K562 (cell line): ENCODE measurements around the gene SMARCA4. TPM values are rescaled to one million over a fixed set of nuclear protein-coding genes. Genes with fewer than 3 reads are reported as not detected.
A peak's percentile ranks its signal among the peaks of the same experiment; 100 is the strongest.

ENCODE experiments used
- BACH1 ChIP-seq: fragments of 200-800 bp; sonication (Bioruptor generic); IDR thresholded peaks from 2 replicates; pipeline ENCODE4 v1.6.1; 2016; ENCODE audit warnings: missing genetic modification characterization, missing compliant biosample characterization
- DMBX1 ChIP-seq: fragments of 250-450 bp; sonication (Bioruptor Pico); IDR thresholded peaks from 2 replicates; pipeline ENCODE4 v1.8.0; 2022; ENCODE audit warnings: inconsistent platforms, mild to moderate bottlenecking, moderate library complexity, borderline replicate concordance
- JUND ChIP-seq, 2 experiments: IDR thresholded peaks; 2 replicates in 1 of 2; 3 replicates in 1 of 2; pipeline ENCODE4 v1.6.1; 2011; ENCODE audit warnings: borderline replicate concordance in 2 of 2, low read depth in 2 of 2, low read length in 2 of 2, improper control_type of control experiment in 1 of 2, missing biosample characterization in 1 of 2, missing genetic modification characterization in 1 of 2, missing genetic modification reagents in 1 of 2
- MCM5 ChIP-seq: fragments of 450-650 bp; IDR thresholded peaks from 2 replicates; pipeline ENCODE4 v1.6.1; 2016; ENCODE audit warnings: low read depth
- MTA3 ChIP-seq: fragments of 450-650 bp; formaldehyde crosslinking; IDR thresholded peaks from 2 replicates; pipeline ENCODE4 v1.6.1; 2017; ENCODE audit warnings: mild to moderate bottlenecking, borderline replicate concordance
- NR2C2 ChIP-seq, 2 experiments: fragments of 200-800 bp in 1 of 2; sonication (Bioruptor generic) in 1 of 2; sonication (generic) in 1 of 2; formaldehyde crosslinking in 1 of 2; IDR thresholded peaks; 2 replicates each; pipeline versions ENCODE4 v1.6.1 to v1.8.0; 2016 to 2022; ENCODE audit warnings: mild to moderate bottlenecking in 1 of 2, missing compliant biosample characterization in 1 of 2, missing genetic modification characterization in 1 of 2, missing genetic modification reagents in 1 of 2
- RBM17 ChIP-seq: fragments of 200-400 bp; formaldehyde crosslinking; IDR thresholded peaks from 2 replicates; pipeline ENCODE4 v1.6.1; 2017; ENCODE audit warnings: low read depth, mild to moderate bottlenecking, low read length, borderline replicate concordance
- SRSF9 ChIP-seq: fragments of 200-400 bp; formaldehyde crosslinking; IDR thresholded peaks from 2 replicates; pipeline ENCODE4 v1.6.1; 2017; ENCODE audit warnings: low read depth, low read length, borderline replicate concordance
- SUPT5H ChIP-seq: fragments of 450-650 bp; IDR thresholded peaks from 2 replicates; pipeline ENCODE4 v1.6.1; 2016
- TEAD4 ChIP-seq, 2 experiments: sonication (generic) in 1 of 2; formaldehyde crosslinking in 1 of 2; IDR thresholded peaks; 2 replicates each; pipeline versions ENCODE4 v1.6.1 to v1.8.0; 2012 to 2022; ENCODE audit warnings: borderline replicate concordance in 1 of 2, inconsistent platforms in 1 of 2, low read length in 1 of 2, mild to moderate bottlenecking in 1 of 2, missing genetic modification reagents in 1 of 2
- ZBTB11 ChIP-seq, 3 experiments: fragments of 200-800 bp in 1 of 3; fragments of 250-450 bp in 1 of 3; fragments of 450-650 bp in 1 of 3; sonication (Bioruptor Pico) in 1 of 3; sonication (Bioruptor generic) in 1 of 3; formaldehyde crosslinking in 1 of 3; IDR thresholded peaks; 2 replicates each; pipeline versions ENCODE4 v1.6.1 to v1.8.0; 2016 to 2022; ENCODE audit warnings: mild to moderate bottlenecking in 2 of 3, missing genetic modification characterization in 2 of 3, missing compliant biosample characterization in 1 of 3, moderate library complexity in 1 of 3
- polyA plus RNA-seq, 8 experiments: library from polyadenylated mRNA; depleted of rRNA in 4 of 8; stranded (reverse) in 5 of 8; unstranded in 3 of 8; fragments of >200 nt; fragmentation: Nextera tagmentation in 2 of 8; fragmentation: Illumina TruSeq in 1 of 8; extraction: Ambion mirVana in 2 of 8; extraction: Trizol in 1 of 8; gene quantifications; 2 replicates each; pipeline versions ENCODE4 v1.2.1 to v1.2.3, GENCODE V29; 2011 to 2014; ENCODE audit warnings: inconsistent platforms in 1 of 8, missing spikeins in 1 of 8
- total RNA-seq, 7 experiments: library from RNA; depleted of rRNA in 6 of 7; stranded (reverse); fragments of >200 nt in 6 of 7; fragmentation: Illumina TruSeq in 2 of 7; extraction: Trizol in 2 of 7; gene quantifications; 2 replicates each; pipeline versions ENCODE4 v1.2.1 to v1.2.3, GENCODE V29; 2011 to 2021; ENCODE audit warnings: low replicate concordance in 1 of 7

Gene SMARCA4
- total and polyA plus RNA-seq, 9 of the 15 experiments (the other 6 are each of a cell fraction or from before 2014, with no cell fraction given), result 19.3 to 207 (median 52.1) TPM

GRCh38 chr19:10960314-10961072 is at the start of gene SMARCA4 (continued):
- TF ChIP-seq JUND (IDR thresholded peaks at IDR 0.05; ENCODE audit: borderline replicate concordance, low read depth, low read length), result no peak; the same call in 1 of the 2 replicates
- TF ChIP-seq JUND (tag; IDR thresholded peaks at IDR 0.05; ENCODE audit: borderline replicate concordance, low read depth, low read length), result no peak
- no peak for TF ChIP-seq SRSF9
- no peak for TF ChIP-seq MCM5
- TF ChIP-seq BACH1 (tag), result peak; percentile 86; the same call in 1 of the 2 replicates
- TF ChIP-seq MTA3, result peak; percentile 69; the same call in 1 of the 2 replicates
- TF ChIP-seq ZBTB11 (CRISPR knock-in tag; IDR thresholded peaks at IDR 0.05), result peak in 1 of 3 experiments; percentile 95; a peak in 2 of 6 replicates
- peak; percentile 94 for TF ChIP-seq DMBX1
- TF ChIP-seq RBM17, result no peak
- TF ChIP-seq NR2C2 (CRISPR knock-in tag; IDR thresholded peaks at IDR 0.05), result peak; percentile 59; the same call in 1 of the 2 replicates
- TF ChIP-seq NR2C2 (tag; IDR thresholded peaks at IDR 0.05), result peak; percentile 80
- peak; percentile 5; the same call in 1 of the 2 replicates for TF ChIP-seq TEAD4 (IDR thresholded peaks at IDR 0.05; ENCODE audit: low read length)
- TF ChIP-seq TEAD4 (CRISPR knock-in tag; IDR thresholded peaks at IDR 0.05; ENCODE audit: borderline replicate concordance), result no peak
- peak; percentile 96 for TF ChIP-seq SUPT5H
